BE2C (cell line): ENCODE results near the gene TAGLN2.

Experiments
- DNase-seq: peaks from one replicate; pipeline ENCODE4 v3.0.0-alpha.2; 2020
- H3K27me3 ChIP-seq: fragments of 250-450 bp; sonication (Bioruptor Pico); 2 replicates; pipeline ENCODE4 v1.5.1; 2020; ENCODE audit warnings: mild to moderate bottlenecking
- H3K36me3 ChIP-seq: fragments of 250-450 bp; sonication (Bioruptor Pico); 2 replicates; pipeline ENCODE4 v1.5.1; 2020; ENCODE audit warnings: mild to moderate bottlenecking
- H3K4me1 ChIP-seq: fragments of 250-450 bp; sonication (Bioruptor Pico); 2 replicates; pipeline ENCODE4 v1.5.1; 2020
- H3K4me3 ChIP-seq: 2 replicates; pipeline ENCODE4 v1.5.1; 2011; ENCODE audit warnings: low read depth, low read length
- H3K9me3 ChIP-seq: fragments of 250-450 bp; sonication (Bioruptor Pico); 2 replicates; pipeline ENCODE4 v1.5.1; 2020
- TF ChIP-seq, protein P1 (sequence below): IDR thresholded peaks from 2 replicates; pipeline ENCODE4 v1.5.1; 2012; ENCODE audit warnings: mild to moderate bottlenecking, low read depth, low read length

Gene TAGLN2

DNA sequence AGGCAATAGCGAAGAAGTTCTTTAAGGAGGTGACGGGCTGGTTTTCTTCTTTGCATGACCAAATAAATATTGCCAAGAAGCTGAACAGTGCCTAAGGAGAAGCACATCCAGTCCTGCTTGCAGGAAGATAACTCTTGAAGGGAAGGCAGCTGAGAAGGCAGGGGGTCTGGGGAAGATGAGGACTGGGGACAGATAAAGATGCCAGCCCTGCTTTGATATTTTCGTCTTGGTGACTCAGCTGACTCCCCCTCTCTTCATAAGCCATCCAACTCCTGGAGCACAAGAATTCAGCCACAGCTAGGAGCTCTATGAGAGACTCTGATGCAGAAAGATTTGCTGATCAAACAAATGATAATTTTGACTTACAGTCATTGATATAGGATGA is 28.8 kb downstream of the TAGLN2 start:
- H3K36me3 ChIP-seq: no peaks in the 10 kb centered on the region
- TF ChIP-seq, protein P1, sequence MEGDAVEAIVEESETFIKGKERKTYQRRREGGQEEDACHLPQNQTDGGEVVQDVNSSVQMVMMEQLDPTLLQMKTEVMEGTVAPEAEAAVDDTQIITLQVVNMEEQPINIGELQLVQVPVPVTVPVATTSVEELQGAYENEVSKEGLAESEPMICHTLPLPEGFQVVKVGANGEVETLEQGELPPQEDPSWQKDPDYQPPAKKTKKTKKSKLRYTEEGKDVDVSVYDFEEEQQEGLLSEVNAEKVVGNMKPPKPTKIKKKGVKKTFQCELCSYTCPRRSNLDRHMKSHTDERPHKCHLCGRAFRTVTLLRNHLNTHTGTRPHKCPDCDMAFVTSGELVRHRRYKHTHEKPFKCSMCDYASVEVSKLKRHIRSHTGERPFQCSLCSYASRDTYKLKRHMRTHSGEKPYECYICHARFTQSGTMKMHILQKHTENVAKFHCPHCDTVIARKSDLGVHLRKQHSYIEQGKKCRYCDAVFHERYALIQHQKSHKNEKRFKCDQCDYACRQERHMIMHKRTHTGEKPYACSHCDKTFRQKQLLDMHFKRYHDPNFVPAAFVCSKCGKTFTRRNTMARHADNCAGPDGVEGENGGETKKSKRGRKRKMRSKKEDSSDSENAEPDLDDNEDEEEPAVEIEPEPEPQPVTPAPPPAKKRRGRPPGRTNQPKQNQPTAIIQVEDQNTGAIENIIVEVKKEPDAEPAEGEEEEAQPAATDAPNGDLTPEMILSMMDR: no peak
- no peak overlapping the region for H3K4me3 ChIP-seq
- no peak for DNase-seq
- no peaks in the 10 kb centered on the region for H3K27me3 ChIP-seq
- no peaks in the 10 kb centered on the region for H3K9me3 ChIP-seq
- peaks cover 7% of the 10 kb centered on the region; the same call in 1 of the 2 replicates for H3K4me1 ChIP-seq

DNA sequence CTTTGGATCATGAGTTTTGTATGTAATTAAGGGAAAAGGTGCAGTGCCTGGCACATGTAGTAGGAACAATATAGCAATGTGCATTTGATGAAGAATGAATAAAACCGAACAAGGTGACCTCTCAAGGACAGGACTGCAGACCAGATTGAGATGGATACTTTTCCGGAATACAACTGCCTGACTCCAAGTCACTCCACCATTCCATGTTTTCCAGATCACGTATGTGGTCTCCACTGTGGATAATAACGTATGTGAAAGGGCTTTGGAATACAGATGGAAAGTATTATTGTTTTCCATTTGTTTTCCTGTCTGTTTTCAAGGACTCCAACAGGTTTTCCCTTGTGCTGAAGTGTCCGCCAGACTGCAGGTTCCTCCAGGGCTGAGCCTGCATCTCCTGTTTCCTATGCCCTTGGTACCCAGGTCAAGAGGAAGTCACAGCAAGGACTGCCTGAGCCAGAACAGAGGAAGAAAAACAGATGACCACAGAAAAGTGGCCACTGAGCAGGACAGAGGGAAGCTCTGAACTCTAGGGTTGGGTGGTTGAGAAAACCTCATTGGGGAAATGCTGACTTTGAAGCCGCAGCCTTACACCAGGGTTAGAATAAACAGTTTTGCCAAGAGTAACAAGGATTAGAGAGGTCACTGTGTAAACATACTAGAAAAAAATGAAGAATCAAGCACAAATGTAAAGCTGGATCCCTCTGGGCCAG is 29.3 kb downstream of the TAGLN2 start:
- peaks cover 7% of the 10 kb centered on the region; the same call in 1 of the 2 replicates for H3K4me1 ChIP-seq
- no peak for DNase-seq
- H3K27me3 ChIP-seq: no peaks in the 10 kb centered on the region
- H3K36me3 ChIP-seq: no peaks in the 10 kb centered on the region
- TF ChIP-seq, protein P1: no peak
- no peak overlapping the region for H3K4me3 ChIP-seq
- H3K9me3 ChIP-seq: no peaks in the 10 kb centered on the region

- Histone ChIP-seq H3K27me3 (no peaks in the 10 kb centered on the region), H3K4me1 (peaks cover 6% of the 10 kb centered on the region), H3K4me3 (no peak overlapping the region), H3K9me3 (no peaks in the 10 kb centered on the region), H3K36me3 (no peaks in the 10 kb centered on the region)
- TF ChIP-seq, protein P1: no peak
- no peak for DNase-seq
These were observed 30.0 kb downstream of the TAGLN2 start for GRCh38 chr1:159895286-159895685.

GRCh38 chr1:159892944-159893343 is 32.4 kb downstream of the TAGLN2 start:
- no peaks in the 10 kb centered on the region for H3K27me3 ChIP-seq
- DNase-seq: no peak
- no peak overlapping the region for H3K4me3 ChIP-seq

DNA sequence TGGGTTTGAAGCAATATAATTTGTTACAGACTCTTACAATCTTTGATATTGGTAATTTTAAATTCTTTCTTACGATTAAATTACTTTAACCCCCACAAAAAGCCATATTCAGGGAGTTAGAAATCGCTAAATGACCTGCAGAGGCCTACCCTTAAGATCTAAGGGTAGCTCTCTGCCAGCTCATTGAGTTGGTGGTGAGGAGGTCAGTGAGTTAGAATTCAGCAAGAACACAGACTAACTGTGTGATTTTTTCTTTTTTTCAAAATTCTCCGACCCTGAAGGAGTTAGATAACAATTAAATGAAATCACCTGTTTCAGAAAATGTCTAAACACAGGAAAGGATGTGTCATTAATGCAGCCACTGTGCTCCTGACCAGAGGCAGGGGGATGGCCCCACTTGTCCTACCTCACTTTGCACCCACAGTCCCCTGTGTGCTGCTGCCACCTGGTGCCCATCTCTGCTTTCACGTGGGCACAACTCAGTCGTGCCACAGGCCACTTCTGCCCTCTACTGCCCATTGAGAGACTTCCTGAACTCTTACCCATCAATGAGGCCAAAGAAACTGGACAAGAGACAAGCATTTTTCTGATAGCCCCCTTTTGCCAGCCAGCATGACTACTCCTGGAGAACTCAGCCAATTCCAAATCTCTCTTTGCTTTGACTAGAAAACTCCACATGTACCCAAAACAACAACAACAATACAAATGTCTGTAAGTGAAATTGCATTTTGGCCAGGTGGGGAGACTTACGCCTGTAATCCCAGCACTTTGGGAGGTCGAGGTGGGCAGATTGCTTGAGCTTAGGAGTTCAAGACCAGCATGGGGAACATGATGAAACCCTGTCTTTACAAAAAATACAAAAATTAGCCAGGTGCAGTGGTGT is 33.8 kb downstream of the TAGLN2 start:
- H3K27me3 ChIP-seq: no peaks in the 10 kb centered on the region

More at GRCh38 chr1:159892944-159893343, 32.4 kb downstream of the TAGLN2 start:
- TF ChIP-seq, protein P1: no peak
- no peaks in the 10 kb centered on the region for H3K36me3 ChIP-seq
- no peaks in the 10 kb centered on the region for H3K9me3 ChIP-seq
- peaks cover 8% of the 10 kb centered on the region for H3K4me1 ChIP-seq

More for the DNA sequence above, 33.8 kb downstream of the TAGLN2 start:
- peak; percentile 88 for DNase-seq
- no peaks in the 10 kb centered on the region for H3K36me3 ChIP-seq
- TF ChIP-seq, protein P1: peak; percentile 99
- peaks cover 8% of the 10 kb centered on the region for H3K4me1 ChIP-seq
- no peak overlapping the region for H3K4me3 ChIP-seq
- H3K9me3 ChIP-seq: no peaks in the 10 kb centered on the region
